ENCODE measurements around the gene A1CF.

- TF ChIP-seq CTCF (optimal IDR thresholded peaks at IDR 0.05 in 1 of 3, IDR thresholded peaks at IDR 0.05 in 1 of 3, conservative IDR thresholded peaks at IDR 0.05 in 1 of 3; ENCODE audit: extremely low read depth in 1 of 3, insufficient read depth in 2 of 3, low read length in 3 of 3) (no peak), EZH2 (IDR thresholded peaks at IDR 0.05; ENCODE audit: low read length) (no peak)
Measured at GRCh38 chr10:50874723-50875122, 10.7 kb downstream of the A1CF start.
